ENCODE data around the gene LPCAT3. TPM values are rescaled to one million over a fixed set of nuclear protein-coding genes. Genes with fewer than 3 reads are reported as not detected.
"Not testable (repeated sequence)": the region's sequence is repeated elsewhere in the genome, so short reads cannot be mapped to it uniquely, and the experiment has no call there.

Gene LPCAT3
- total RNA-seq (2014; rRNA removed; shearing (Covaris generic)), result 8.3 and 19.2 TPM in 2 replicates

DNA sequence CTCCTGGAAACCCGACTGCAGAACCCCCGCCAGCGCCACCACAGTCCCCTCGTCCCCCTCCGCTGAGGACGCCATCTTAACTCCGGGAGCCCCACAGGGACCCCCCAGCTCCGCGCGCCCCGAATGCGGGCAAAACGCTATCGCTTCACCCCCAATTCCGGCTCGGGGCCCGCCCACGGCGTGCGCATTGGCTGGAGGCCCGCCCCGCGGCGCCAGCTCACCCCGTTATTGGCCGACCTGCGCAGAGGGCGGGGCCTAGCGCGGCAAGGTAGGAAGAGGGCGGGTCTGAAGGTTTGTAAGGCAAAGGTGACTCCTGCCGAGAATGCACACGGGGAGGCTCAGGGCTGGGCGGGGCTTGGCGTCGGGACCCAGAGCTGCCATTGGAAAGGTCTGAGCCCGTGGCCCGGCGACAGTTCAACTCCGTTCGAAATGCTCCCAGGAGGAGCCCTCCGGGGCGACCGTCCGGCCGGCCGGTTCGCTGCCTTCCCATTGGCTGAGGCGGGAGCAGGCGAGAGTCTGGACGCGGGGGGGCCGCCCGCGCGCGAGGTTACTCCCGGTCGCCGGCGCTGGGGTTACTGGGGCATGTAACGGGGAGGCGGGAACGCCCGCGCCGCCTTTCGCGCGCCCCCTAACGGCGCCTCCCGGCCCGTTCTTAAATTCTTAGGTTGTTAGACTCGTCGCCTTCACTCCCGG is at the start of gene LPCAT3:
TSS of gene LPCAT3 (minus strand) at position 127 of the 693 bp plus-strand sequence. CDS start at position 75, 52 bp downstream.
- Histone ChIP-seq H3K27me3 (replicated peaks) (no peaks in the 10 kb centered on the region), H3K36me3 (peaks cover 5% of the 10 kb centered on the region; the same call in 1 of the 2 replicates), H3K27ac (peak within 1 kb of the TSS; percentile 35), H3K9me3 (replicated peaks) (no peaks in the 10 kb centered on the region), H3K4me1 (replicated peaks) (peaks cover 23% of the 10 kb centered on the region), H3K4me3 (peak within 1 kb of the TSS; percentile 83)
- peak; percentile 97 to 99 for DNase-seq (ENCODE audit: low read depth in 1 of 2, low spot score in 2 of 2)

GRCh38 chr12:7067096-7067495 is 48.8 kb upstream of the LPCAT3 start:
- Histone ChIP-seq H3K4me3 (no peak overlapping the region), H3K9me3 (replicated peaks) (no peaks in the 10 kb centered on the region; the same call in 1 of the 2 replicates), H3K27ac (no peak overlapping the region), H3K27me3 (replicated peaks) (no peaks in the 10 kb centered on the region), H3K4me1 (replicated peaks) (peaks cover 12% of the 10 kb centered on the region), H3K36me3 (no peaks in the 10 kb centered on the region)
- no peak for DNase-seq (ENCODE audit: low read depth in 1 of 2, low spot score in 2 of 2)

- peaks cover 12% of the 10 kb centered on the region for H3K4me1 ChIP-seq (replicated peaks)
- H3K4me3 ChIP-seq, result no peak overlapping the region
- no peak for DNase-seq (ENCODE audit: low read depth in 1 of 2, low spot score in 2 of 2)
- no peaks in the 10 kb centered on the region for H3K36me3 ChIP-seq
- no peaks in the 10 kb centered on the region for H3K27me3 ChIP-seq (replicated peaks)
- no peak overlapping the region for H3K27ac ChIP-seq
- no peaks in the 10 kb centered on the region; the same call in 1 of the 2 replicates for H3K9me3 ChIP-seq (replicated peaks)
These were observed 48.3 kb upstream of the LPCAT3 start for GRCh38 chr12:7066596-7066995.

DNA sequence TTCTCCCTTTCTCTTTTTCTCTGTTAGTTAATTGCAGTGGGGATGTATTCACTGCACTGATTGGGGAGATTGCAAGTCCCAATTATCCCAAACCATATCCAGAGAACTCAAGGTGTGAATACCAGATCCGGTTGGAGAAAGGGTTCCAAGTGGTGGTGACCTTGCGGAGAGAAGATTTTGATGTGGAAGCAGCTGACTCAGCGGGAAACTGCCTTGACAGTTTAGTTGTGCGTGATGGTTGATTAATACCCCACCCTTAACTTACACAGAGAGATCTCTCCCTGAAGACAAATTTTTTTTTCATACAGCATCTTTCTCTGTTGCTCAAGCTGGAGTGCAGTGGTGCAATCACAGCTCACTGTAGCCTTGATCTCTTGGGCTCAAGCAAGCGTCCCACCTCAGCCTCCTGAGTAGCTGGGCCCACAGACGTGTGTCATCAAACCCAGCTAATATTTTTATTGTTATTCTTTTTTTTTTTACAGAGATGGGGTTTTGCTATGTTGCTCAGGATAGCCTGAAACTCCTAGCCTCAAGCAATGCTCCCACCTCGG is 46.9 kb upstream of the LPCAT3 start:
- Histone ChIP-seq H3K36me3 (no peaks in the 10 kb centered on the region), H3K27me3 (replicated peaks) (no peaks in the 10 kb centered on the region), H3K9me3 (replicated peaks) (no peaks in the 10 kb centered on the region; the same call in 1 of the 2 replicates), H3K27ac (no peak overlapping the region), H3K4me1 (replicated peaks) (peaks cover 22% of the 10 kb centered on the region), H3K4me3 (no peak overlapping the region)
- DNase-seq (ENCODE audit: low read depth in 1 of 2, low spot score in 2 of 2), result no peak

GRCh38 chr12:7064516-7064915 is 46.2 kb upstream of the LPCAT3 start:
- no peak overlapping the region for H3K27ac ChIP-seq
- DNase-seq (ENCODE audit: low read depth in 1 of 2, low spot score in 2 of 2), result no peak

GRCh38 chr12:7061596-7061995 is 43.3 kb upstream of the LPCAT3 start:
- Histone ChIP-seq H3K4me3 (no peak overlapping the region), H3K27ac (no peak overlapping the region), H3K27me3 (replicated peaks) (no peaks in the 10 kb centered on the region)

More at GRCh38 chr12:7064516-7064915, 46.2 kb upstream of the LPCAT3 start:
- Histone ChIP-seq H3K4me1 (replicated peaks) (peaks cover 25% of the 10 kb centered on the region), H3K4me3 (no peak overlapping the region), H3K9me3 (replicated peaks) (no peaks in the 10 kb centered on the region; the same call in 1 of the 2 replicates), H3K27me3 (replicated peaks) (no peaks in the 10 kb centered on the region), H3K36me3 (no peaks in the 10 kb centered on the region)

DNA sequence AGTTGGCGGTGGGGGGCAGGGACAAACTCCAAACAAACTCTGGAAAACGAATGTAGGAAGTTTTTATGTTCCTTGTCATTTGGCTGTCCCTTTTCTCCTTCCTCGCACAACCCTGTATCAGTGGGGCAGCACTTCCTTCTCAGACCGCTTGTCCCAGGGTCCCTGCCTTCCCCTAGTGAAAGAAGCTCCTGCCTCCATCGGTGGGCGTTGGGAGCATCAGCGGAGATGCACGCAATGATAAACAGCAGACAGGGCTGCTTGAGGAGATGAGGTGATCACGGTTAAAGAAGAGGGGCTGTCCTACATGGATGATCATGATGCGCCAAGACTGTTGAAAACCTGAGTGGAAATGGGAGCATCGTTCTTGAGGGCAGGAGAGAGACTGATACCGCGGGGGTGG is 42.9 kb upstream of the LPCAT3 start:
- Histone ChIP-seq H3K27ac (peak overlapping the region; percentile 18; the same call in 1 of the 2 replicates), H3K36me3 (no peaks in the 10 kb centered on the region), H3K4me1 (replicated peaks) (peaks cover 12% of the 10 kb centered on the region), H3K27me3 (replicated peaks) (no peaks in the 10 kb centered on the region), H3K9me3 (replicated peaks) (no peaks in the 10 kb centered on the region), H3K4me3 (no peak overlapping the region)
- DNase-seq (ENCODE audit: low read depth in 1 of 2, low spot score in 2 of 2), result no peak

More at GRCh38 chr12:7061596-7061995, 43.3 kb upstream of the LPCAT3 start:
- H3K4me1 ChIP-seq (replicated peaks), result peaks cover 12% of the 10 kb centered on the region
- H3K36me3 ChIP-seq, result no peaks in the 10 kb centered on the region
- no peaks in the 10 kb centered on the region for H3K9me3 ChIP-seq (replicated peaks)
- DNase-seq (ENCODE audit: low read depth in 1 of 2, low spot score in 2 of 2), result no peak

- peak; percentile 84 to 85 for DNase-seq (ENCODE audit: low read depth in 1 of 2, low spot score in 2 of 2)
- Histone ChIP-seq H3K27ac (peak within 1 kb of the TSS; percentile 18; the same call in 1 of the 2 replicates), H3K4me3 (no peak within 1 kb of the TSS), H3K36me3 (no peaks in the 10 kb centered on the region), H3K27me3 (replicated peaks) (no peaks in the 10 kb centered on the region), H3K4me1 (replicated peaks) (peaks cover 12% of the 10 kb centered on the region), H3K9me3 (replicated peaks) (no peaks in the 10 kb centered on the region)
These were observed 42.2 kb upstream of the LPCAT3 start, which contains the start of gene C1S for GRCh38 chr12:7060353-7060954. Gene C1S, plus strand, starts transcription at chr12:7060718. Its CDS starts 1,195 bp downstream, at chr12:7061913.

- Histone ChIP-seq H3K4me1 (replicated peaks) (peaks cover 12% of the 10 kb centered on the region), H3K27me3 (replicated peaks) (no peaks in the 10 kb centered on the region; the same call in 1 of the 2 replicates), H3K9me3 (replicated peaks) (no peaks in the 10 kb centered on the region), H3K36me3 (no peaks in the 10 kb centered on the region), H3K4me3 (no peak overlapping the region), H3K27ac (no peak overlapping the region)
- DNase-seq (ENCODE audit: low read depth in 1 of 2, low spot score in 2 of 2), result no peak
These were observed 41.5 kb upstream of the LPCAT3 start for GRCh38 chr12:7059780-7060179.

GRCh38 chr12:7058850-7059395 is 40.6 kb upstream of the LPCAT3 start:
- DNase-seq (ENCODE audit: low read depth in 1 of 2, low spot score in 2 of 2), result no peak
- Histone ChIP-seq H3K27me3 (replicated peaks) (no peaks in the 10 kb centered on the region; the same call in 1 of the 2 replicates), H3K4me3 (no peak overlapping the region), H3K27ac (no peak overlapping the region), H3K9me3 (replicated peaks) (no peaks in the 10 kb centered on the region), H3K36me3 (no peaks in the 10 kb centered on the region), H3K4me1 (replicated peaks) (peaks cover 12% of the 10 kb centered on the region)

DNA sequence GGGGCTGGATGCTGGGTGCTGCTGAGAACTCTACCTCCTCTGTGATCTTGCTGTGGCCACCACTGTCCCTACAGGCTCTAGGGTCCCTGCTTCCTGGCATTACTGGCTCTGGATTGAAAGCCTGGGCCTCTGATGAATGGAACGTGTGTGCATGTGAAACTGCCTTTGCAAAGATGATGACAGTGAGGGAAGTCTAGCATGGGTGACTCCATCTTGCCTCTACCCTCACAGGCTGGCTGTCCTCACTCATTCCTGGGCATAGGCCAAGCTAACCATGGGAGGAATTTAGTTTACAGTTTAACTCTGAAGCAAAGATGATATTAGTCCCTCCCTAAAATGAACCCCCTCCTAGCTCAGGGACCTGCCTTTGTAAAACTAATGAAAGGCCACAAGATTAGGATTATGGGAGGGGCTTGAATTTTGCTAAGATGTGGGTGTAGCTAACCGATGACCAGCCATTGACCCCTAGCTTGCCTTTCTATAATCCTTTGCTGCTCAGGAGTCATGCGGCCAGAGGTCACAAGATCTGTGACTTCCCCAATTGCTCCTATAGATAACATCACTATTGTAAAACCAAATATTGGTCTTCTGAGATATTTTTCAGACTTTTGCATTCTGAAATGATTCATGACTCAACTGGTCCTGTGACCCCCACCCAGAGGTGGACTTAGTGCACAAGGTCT is 40.0 kb upstream of the LPCAT3 start:
- Histone ChIP-seq H3K4me3 (no peak overlapping the region), H3K36me3 (no peaks in the 10 kb centered on the region), H3K27ac (no peak overlapping the region), H3K9me3 (replicated peaks) (no peaks in the 10 kb centered on the region), H3K4me1 (replicated peaks) (peaks cover 12% of the 10 kb centered on the region), H3K27me3 (replicated peaks) (peaks cover under 1% of the 10 kb centered on the region; the same call in 1 of the 2 replicates)
- no peak for DNase-seq (ENCODE audit: low read depth in 1 of 2, low spot score in 2 of 2)

DNA sequence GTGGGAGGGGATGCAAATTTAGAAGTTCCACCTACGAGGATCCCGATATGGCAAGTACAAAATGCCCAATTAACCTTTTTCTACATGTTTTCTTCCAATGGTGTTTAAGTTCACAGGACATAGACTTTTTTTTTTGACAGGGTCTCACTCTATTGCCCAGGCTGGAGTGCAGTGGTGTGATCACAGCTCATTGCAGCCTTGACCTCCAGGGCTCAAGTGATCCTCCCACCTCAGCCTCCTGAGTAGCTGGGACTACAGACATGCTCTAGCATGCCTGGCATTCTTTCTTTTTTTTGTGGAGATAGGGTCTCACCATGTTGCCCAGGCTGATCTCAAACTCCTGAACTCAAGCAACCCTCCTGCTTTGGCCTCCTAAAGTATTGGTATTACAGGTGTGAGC is 37.5 kb upstream of the LPCAT3 start:
- not testable (repeated sequence) for H3K27ac ChIP-seq; H3K4me1 ChIP-seq (replicated peaks)

DNA sequence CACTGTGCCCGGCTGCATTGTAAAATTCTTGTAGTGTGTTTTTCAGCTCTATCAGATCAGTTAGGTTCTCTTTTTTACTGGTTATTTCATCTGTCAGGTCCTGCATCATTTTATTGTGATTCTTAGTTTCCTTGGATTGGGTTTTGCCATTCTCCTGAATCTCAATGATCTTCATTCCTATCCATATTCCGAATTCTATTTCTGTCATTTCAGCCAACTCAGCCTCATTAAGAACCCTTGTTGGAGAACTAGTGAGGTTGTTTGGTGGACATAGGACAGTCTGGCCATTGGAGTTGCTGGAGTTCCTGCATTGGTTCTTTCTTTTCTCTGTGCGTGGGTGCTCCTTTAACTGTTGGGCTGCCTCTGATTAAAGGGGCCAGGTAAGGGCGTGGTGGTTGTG is 36.6 kb upstream of the LPCAT3 start:
- no peaks in the 10 kb centered on the region for H3K9me3 ChIP-seq (replicated peaks)
- DNase-seq (ENCODE audit: low read depth in 1 of 2, low spot score in 2 of 2), result no peak

More for the DNA sequence above, 37.5 kb upstream of the LPCAT3 start:
- H3K9me3 ChIP-seq (replicated peaks); DNase-seq (ENCODE audit: low read depth in 1 of 2, low spot score in 2 of 2); H3K4me3 ChIP-seq; H3K36me3 ChIP-seq: not testable (repeated sequence)
- H3K27me3 ChIP-seq (replicated peaks), result peaks cover 23% of the 10 kb centered on the region

More for the DNA sequence above, 36.6 kb upstream of the LPCAT3 start:
- Histone ChIP-seq H3K27ac (no peak overlapping the region), H3K27me3 (replicated peaks) (peaks cover 30% of the 10 kb centered on the region), H3K4me1 (replicated peaks) (peaks cover under 1% of the 10 kb centered on the region; the same call in 1 of the 2 replicates), H3K4me3 (no peak overlapping the region), H3K36me3 (no peaks in the 10 kb centered on the region)

Data from SJSA1 (cell line).